HCT116 (cell line): ENCODE data around the gene BTBD18.

ENCODE experiments used
- EGR1 ChIP-seq: IDR thresholded peaks from 2 replicates; pipeline ENCODE4 v1.6.1; 2012; ENCODE audit warnings: low read depth
- POLR2A ChIP-seq: IDR thresholded peaks from 2 replicates; pipeline ENCODE4 v1.7.0; 2011; ENCODE audit warnings: borderline replicate concordance; ENCODE audit not compliant: insufficient read depth, insufficient read length; ENCODE audit errors: extremely low read depth
- POLR2AphosphoS5 ChIP-seq: IDR thresholded peaks from 2 replicates; pipeline ENCODE4 v1.6.1; 2011; ENCODE audit warnings: mild to moderate bottlenecking, low read depth, low read length, moderate library complexity
- RAD21 ChIP-seq: IDR thresholded peaks from 2 replicates; pipeline ENCODE4 v1.6.1; 2012; ENCODE audit warnings: low read depth, mild to moderate bottlenecking
- SIN3A ChIP-seq: IDR thresholded peaks from 2 replicates; pipeline ENCODE4 v1.6.1; 2012; ENCODE audit warnings: low read depth
- SP1 ChIP-seq: IDR thresholded peaks from 2 replicates; pipeline ENCODE4 v1.6.1; 2012; ENCODE audit warnings: low read depth
- YY1 ChIP-seq: IDR thresholded peaks from 2 replicates; pipeline ENCODE4 v1.6.1; 2011; ENCODE audit warnings: low read length, low read depth, moderate library complexity, mild to moderate bottlenecking; ENCODE audit not compliant: insufficient replicate concordance; ENCODE audit errors: extremely low read depth
- TF ChIP-seq, protein P1 (sequence below), 3 experiments: fragments of 200-600 bp in 1 of 3; sonication (generic) in 1 of 3; IDR thresholded peaks in 2 of 3; conservative IDR thresholded peaks in 1 of 3; 2 replicates each; pipeline ENCODE4 v1.5.1; 2012 to 2017; ENCODE audit warnings: low read depth in 2 of 3, low read length in 2 of 3, antibody characterized with exemption in 1 of 3, borderline replicate concordance in 1 of 3, control low read depth in 1 of 3, mild to moderate bottlenecking in 1 of 3, mixed read lengths in 1 of 3, mixed run types in 1 of 3, moderate library complexity in 1 of 3; ENCODE audit not compliant: insufficient read depth in 1 of 3
- TF ChIP-seq, protein P2 (sequence below): IDR thresholded peaks from 2 replicates; pipeline ENCODE4 v1.6.1; 2012; ENCODE audit warnings: low read depth

DNA sequence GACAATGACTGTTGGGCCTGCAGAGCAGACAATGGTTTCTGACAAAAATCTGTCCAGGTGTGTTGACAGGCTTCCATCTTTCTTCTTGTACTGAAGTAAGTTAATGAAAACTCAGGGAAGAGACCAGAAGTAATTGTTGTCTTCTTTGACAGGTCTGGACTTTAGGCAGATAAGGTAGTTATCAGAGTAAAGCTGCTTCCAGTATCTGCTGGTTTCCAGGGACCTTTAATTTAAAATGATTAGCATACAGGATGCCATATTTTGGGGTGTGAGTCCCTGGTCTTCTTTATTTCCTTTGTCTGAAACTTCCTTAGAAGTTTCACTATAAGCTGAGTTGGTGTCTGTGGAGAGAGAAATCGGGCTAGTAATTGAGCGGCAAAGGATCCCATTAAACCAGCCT, 37.8 kb downstream of the BTBD18 start:
- TF ChIP-seq, protein P1, sequence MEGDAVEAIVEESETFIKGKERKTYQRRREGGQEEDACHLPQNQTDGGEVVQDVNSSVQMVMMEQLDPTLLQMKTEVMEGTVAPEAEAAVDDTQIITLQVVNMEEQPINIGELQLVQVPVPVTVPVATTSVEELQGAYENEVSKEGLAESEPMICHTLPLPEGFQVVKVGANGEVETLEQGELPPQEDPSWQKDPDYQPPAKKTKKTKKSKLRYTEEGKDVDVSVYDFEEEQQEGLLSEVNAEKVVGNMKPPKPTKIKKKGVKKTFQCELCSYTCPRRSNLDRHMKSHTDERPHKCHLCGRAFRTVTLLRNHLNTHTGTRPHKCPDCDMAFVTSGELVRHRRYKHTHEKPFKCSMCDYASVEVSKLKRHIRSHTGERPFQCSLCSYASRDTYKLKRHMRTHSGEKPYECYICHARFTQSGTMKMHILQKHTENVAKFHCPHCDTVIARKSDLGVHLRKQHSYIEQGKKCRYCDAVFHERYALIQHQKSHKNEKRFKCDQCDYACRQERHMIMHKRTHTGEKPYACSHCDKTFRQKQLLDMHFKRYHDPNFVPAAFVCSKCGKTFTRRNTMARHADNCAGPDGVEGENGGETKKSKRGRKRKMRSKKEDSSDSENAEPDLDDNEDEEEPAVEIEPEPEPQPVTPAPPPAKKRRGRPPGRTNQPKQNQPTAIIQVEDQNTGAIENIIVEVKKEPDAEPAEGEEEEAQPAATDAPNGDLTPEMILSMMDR (IDR thresholded peaks at IDR 0.05 in 2 of 3, conservative IDR thresholded peaks at IDR 0.05 in 1 of 3; ENCODE audit: borderline replicate concordance in 1 of 3, insufficient read depth in 1 of 3, low read depth in 2 of 3, low read length in 2 of 3) = no peak
- TF ChIP-seq POLR2AphosphoS5 = no peak
- no peak for TF ChIP-seq EGR1
- TF ChIP-seq RAD21 = no peak
- no peak for TF ChIP-seq POLR2A
- TF ChIP-seq SIN3A = no peak
- TF ChIP-seq, protein P2, sequence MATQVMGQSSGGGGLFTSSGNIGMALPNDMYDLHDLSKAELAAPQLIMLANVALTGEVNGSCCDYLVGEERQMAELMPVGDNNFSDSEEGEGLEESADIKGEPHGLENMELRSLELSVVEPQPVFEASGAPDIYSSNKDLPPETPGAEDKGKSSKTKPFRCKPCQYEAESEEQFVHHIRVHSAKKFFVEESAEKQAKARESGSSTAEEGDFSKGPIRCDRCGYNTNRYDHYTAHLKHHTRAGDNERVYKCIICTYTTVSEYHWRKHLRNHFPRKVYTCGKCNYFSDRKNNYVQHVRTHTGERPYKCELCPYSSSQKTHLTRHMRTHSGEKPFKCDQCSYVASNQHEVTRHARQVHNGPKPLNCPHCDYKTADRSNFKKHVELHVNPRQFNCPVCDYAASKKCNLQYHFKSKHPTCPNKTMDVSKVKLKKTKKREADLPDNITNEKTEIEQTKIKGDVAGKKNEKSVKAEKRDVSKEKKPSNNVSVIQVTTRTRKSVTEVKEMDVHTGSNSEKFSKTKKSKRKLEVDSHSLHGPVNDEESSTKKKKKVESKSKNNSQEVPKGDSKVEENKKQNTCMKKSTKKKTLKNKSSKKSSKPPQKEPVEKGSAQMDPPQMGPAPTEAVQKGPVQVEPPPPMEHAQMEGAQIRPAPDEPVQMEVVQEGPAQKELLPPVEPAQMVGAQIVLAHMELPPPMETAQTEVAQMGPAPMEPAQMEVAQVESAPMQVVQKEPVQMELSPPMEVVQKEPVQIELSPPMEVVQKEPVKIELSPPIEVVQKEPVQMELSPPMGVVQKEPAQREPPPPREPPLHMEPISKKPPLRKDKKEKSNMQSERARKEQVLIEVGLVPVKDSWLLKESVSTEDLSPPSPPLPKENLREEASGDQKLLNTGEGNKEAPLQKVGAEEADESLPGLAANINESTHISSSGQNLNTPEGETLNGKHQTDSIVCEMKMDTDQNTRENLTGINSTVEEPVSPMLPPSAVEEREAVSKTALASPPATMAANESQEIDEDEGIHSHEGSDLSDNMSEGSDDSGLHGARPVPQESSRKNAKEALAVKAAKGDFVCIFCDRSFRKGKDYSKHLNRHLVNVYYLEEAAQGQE = no peak
- TF ChIP-seq SP1 = no peak
- no peak for TF ChIP-seq YY1
